Measurements from ENCODE around the gene FOXO6. TPM values are rescaled to one million over a fixed set of nuclear protein-coding genes. Genes with fewer than 3 reads are reported as not detected.

FOXO6 gene
- polyA plus RNA-seq, 1 of the 3 experiments (the other 2 are of a cell fraction), result 0.35 TPM

GRCh38 chr1:41340655-41341364 lies 20.4 kb upstream of the FOXO6 start:
- no peak overlapping the region for H3K9ac ChIP-seq
- no peak overlapping the region for H3K27ac ChIP-seq (ENCODE audit: low read depth in 2 of 2, low read length in 1 of 2)
- no peaks in the 10 kb centered on the region for H3K36me3 ChIP-seq (replicated peaks in 1 of 2; ENCODE audit: control insufficient read depth in 1 of 2, insufficient read depth in 2 of 2, low read length in 1 of 2)
- no peak overlapping the region for H3K4me2 ChIP-seq
- no peak overlapping the region for H2AFZ ChIP-seq (ENCODE audit: low read depth)
- no peak for DNase-seq
- H3K4me3 ChIP-seq (ENCODE audit: low read depth in 2 of 2, low read length in 1 of 2), result no peak overlapping the region
- H3F3A ChIP-seq (replicated peaks; ENCODE audit: insufficient read depth), result no peaks in the 10 kb centered on the region
- WGBS (ENCODE audit: low lambda C conversion rate), result 44% methylated on average over 2 of the region's 2 CpGs
- H4K20me1 ChIP-seq (ENCODE audit: insufficient read depth), result no peaks in the 10 kb centered on the region
- H3K9me2 ChIP-seq, result no peaks in the 10 kb centered on the region
- ChIA-PET POLR2A (no interaction called here), CTCF (interaction anchor here (1.0 to 2.2 kb wide), 5 partner anchors 27 to 92 kb away, joined by 3 to 8 read pairs (median 8); no protein-coding TSS in a partner anchor)
- TF ChIP-seq EZH2phosphoT487 (IDR thresholded peaks at IDR 0.05; ENCODE audit: borderline replicate concordance, low read depth) (no peak), SIN3A (IDR thresholded peaks at IDR 0.05; ENCODE audit: borderline replicate concordance, low read depth, low read length) (no peak), ELF1 (IDR thresholded peaks at IDR 0.05) (no peak), FOXM1 (IDR thresholded peaks at IDR 0.05; ENCODE audit: low read depth) (no peak), RXRA (IDR thresholded peaks at IDR 0.05; ENCODE audit: borderline replicate concordance, low read depth) (no peak), TEAD4 (IDR thresholded peaks at IDR 0.05; ENCODE audit: borderline replicate concordance, insufficient read depth) (no peak), REST (IDR thresholded peaks at IDR 0.05; ENCODE audit: low read depth, low read length) (no peak)
- TF ChIP-seq, protein P1, sequence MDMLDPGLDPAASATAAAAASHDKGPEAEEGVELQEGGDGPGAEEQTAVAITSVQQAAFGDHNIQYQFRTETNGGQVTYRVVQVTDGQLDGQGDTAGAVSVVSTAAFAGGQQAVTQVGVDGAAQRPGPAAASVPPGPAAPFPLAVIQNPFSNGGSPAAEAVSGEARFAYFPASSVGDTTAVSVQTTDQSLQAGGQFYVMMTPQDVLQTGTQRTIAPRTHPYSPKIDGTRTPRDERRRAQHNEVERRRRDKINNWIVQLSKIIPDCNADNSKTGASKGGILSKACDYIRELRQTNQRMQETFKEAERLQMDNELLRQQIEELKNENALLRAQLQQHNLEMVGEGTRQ (IDR thresholded peaks at IDR 0.05; ENCODE audit: borderline replicate concordance, low read depth, low read length), result no peak
- no peaks in the 10 kb centered on the region for H3K27me3 ChIP-seq (ENCODE audit: insufficient read depth)
- no peaks in the 10 kb centered on the region for H3K9me3 ChIP-seq
- no peaks in the 10 kb centered on the region for H3K79me2 ChIP-seq (ENCODE audit: insufficient read depth)
- no peaks in the 10 kb centered on the region; a peak in 1 of 4 replicates for H3K4me1 ChIP-seq (ENCODE audit: control insufficient read depth in 1 of 2, insufficient read depth in 2 of 2, low read depth in 1 of 2, low read length in 1 of 2)

DNA sequence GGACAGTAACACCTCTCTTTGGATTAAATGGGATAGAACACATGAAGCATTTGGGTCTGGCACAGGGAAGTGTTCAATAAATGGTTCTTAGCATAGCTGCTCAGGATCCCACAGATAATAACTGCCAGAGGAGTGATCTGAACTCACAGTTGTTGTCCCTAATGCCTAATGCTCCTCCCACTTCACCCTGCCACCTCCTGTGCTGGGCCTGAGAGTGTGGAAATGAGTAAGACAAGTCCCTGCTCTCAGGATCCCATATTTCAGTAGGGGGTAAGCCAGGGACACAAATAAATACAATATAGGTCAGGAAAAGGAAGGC lies 19.9 kb upstream of the FOXO6 start:
- Histone ChIP-seq H3K36me3 (replicated peaks in 1 of 2; ENCODE audit: control insufficient read depth in 1 of 2, insufficient read depth in 2 of 2, low read length in 1 of 2) (no peaks in the 10 kb centered on the region), H3F3A (replicated peaks; ENCODE audit: insufficient read depth) (no peaks in the 10 kb centered on the region), H4K20me1 (ENCODE audit: insufficient read depth) (no peaks in the 10 kb centered on the region), H3K4me3 (ENCODE audit: low read depth in 2 of 2, low read length in 1 of 2) (no peak overlapping the region), H3K27ac (ENCODE audit: low read depth in 2 of 2, low read length in 1 of 2) (no peak overlapping the region), H2AFZ (ENCODE audit: low read depth) (no peak overlapping the region), H3K4me1 (ENCODE audit: control insufficient read depth in 1 of 2, insufficient read depth in 2 of 2, low read depth in 1 of 2, low read length in 1 of 2) (no peaks in the 10 kb centered on the region; a peak in 1 of 4 replicates), H3K4me2 (no peak overlapping the region), H3K27me3 (ENCODE audit: insufficient read depth) (no peaks in the 10 kb centered on the region), H3K79me2 (ENCODE audit: insufficient read depth) (no peaks in the 10 kb centered on the region), H3K9ac (no peak overlapping the region), H3K9me3 (no peaks in the 10 kb centered on the region), H3K9me2 (no peaks in the 10 kb centered on the region)
- ChIA-PET CTCF (interaction anchor here (0.7 to 2.2 kb wide), 7 partner anchors 10 to 175 kb away, joined by 3 to 8 read pairs (median 4); no protein-coding TSS in a partner anchor), POLR2A (no interaction called here)
- DNase-seq, result no peak
- TF ChIP-seq POLR2AphosphoS5 (IDR thresholded peaks at IDR 0.05; ENCODE audit: low read depth, low read length), result no peak
- TF ChIP-seq ELF1 (IDR thresholded peaks at IDR 0.05), result no peak
- no peak for TF ChIP-seq USF1 (IDR thresholded peaks at IDR 0.05; ENCODE audit: borderline replicate concordance, low read depth)
- no peak for TF ChIP-seq FOXM1 (IDR thresholded peaks at IDR 0.05; ENCODE audit: low read depth)
- TF ChIP-seq NRF1 (IDR thresholded peaks at IDR 0.05; ENCODE audit: low read depth, low read length), result no peak
- no peak for TF ChIP-seq REST (IDR thresholded peaks at IDR 0.05; ENCODE audit: low read depth, low read length)
- TF ChIP-seq FOSL2 (IDR thresholded peaks at IDR 0.05; ENCODE audit: borderline replicate concordance, low read depth), result no peak
- TF ChIP-seq MXI1 (IDR thresholded peaks at IDR 0.05; ENCODE audit: low read depth, low read length), result no peak
- TF ChIP-seq CTCF (IDR thresholded peaks at IDR 0.05), result no peak
